HG03064 (cell line): ENCODE results near the gene NCAPH2.
A peak's percentile ranks its signal among the peaks of the same experiment; 100 is the strongest.

Experiments used
- ATAC-seq: cut with Tn5 transposase; IDR thresholded peaks from one replicate; pipeline ENCODE4 v1.9.1; 2021; ENCODE audit warnings: low read depth; ENCODE audit not compliant: unreplicated experiment

The NCAPH2 gene

DNA sequence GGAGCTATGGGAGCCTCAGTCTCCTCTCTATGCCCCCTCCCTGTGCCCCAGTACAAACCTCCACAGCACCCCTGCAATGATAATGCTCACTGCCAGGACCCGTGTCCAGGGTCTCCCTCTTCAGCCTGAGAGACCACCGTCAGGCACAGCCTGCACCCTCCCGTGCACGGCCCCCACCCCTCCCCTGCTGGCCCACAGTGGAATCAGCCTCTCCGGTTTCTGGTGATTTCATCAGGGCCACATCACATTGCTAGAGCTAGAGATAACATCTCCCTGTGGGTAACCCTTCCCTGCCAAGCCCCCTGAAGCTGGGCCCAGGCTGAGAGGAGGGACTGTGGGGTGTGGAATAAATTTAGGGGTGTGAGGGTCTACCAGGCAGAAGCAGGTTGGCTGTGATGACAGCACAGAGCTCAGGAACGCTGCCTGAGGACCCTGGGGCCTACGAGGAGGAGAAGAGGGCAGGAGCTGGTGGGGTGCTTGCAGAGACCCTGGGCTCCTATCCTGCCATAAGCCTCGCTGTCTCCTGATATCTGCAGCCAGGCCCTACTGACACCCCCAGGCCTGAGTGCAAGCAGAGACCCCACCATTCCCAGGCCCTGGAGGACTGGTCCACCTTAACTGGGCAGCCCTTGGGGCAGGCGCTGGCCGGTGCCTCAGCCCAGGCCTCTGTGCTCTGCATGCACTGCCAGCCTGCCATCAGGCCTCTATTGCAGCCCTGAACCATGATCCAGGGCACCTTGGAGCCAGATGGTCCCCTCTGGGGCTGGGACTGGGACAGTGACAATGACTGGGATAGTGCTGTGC is 37.7 kb downstream of the NCAPH2 start, which contains the start of gene KLHDC7B:
Gene KLHDC7B, plus strand, starts transcription at position 378 of the 804 bp plus-strand sequence. Its CDS starts 345 bp downstream, at position 723.
- ATAC-seq: no peak

DNA sequence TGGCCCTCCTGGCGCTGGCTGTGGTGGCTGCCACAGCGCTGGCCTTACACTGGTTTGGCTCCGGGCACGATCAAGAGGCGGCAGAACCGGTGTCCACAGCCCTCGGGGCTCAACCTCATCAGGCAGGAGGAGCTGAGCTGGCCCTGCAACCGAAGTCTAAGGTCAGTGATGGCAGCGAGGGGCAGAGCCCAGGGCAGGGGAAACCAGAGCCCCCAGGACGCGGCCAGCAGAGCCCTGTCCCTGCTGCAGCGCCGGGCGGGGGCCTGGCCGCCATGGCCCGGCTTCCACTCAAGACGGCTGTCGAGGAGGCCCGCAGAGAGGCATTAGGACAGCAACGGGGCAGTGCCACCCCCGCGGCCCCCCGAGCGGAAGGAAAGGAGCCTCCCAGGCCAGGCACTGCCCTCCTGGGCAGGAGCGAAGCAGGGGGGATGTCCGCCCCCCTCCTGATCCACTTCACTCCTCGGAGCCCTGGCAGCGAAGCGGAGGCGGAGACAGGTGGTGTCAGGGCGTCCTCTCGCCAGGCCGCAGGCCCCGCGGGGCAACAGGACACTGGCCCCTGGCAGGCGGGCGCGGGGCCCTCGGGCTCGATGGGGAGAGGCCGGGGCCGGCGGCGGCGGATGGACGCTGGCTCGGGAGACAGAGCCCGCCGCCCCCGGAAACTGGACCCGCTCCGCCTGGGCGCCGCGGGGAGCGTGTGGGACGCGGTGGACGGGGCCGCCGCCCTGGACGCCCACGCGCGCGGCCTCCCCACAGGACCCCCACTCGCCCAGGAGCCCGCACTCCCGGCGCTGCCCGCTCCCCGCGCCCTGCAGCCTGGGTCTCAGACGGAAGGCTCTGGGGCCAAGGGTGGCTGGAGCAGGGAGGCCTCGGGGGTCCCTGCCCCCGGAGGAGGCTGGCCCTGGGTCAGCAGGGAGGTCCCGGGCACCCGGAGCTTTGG is 38.6 kb downstream of the NCAPH2 start:
- ATAC-seq: no peak

DNA sequence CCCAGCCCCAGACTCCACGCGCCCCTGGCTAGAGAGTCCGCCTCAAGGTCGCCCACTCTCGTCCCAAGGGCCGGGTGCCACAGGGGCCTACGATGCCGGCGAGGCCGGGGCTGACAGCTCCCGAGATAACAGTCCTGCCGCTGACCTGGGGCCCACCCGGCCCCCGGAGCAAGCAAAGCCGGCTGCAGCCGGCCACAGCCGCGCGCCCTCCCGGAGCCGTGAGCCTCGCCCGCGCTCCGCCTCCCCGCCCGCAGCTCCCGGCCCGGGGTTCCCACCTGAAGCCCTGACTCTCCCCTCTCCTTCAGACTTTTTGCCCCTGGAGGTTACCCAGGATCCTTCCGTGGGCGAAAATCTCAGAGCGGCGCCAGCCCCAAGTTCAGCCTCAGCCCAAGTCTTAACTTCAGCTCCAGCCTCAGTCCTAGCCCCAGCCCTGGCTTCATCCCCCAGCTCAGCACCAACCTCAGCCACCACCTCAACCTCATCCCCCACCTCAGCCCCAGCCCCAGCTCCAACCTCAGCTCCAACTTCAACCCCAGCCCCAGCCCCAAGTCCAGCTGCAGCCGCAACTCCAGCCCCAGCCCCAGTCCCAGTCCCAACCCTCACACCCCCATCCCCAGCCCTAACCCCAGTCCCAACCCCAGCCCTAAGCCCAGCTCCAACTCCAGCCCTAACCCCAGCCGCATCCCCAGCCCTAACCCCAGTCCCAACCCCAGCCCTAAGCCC is 39.4 kb downstream of the NCAPH2 start:
- ATAC-seq: no peak

DNA sequence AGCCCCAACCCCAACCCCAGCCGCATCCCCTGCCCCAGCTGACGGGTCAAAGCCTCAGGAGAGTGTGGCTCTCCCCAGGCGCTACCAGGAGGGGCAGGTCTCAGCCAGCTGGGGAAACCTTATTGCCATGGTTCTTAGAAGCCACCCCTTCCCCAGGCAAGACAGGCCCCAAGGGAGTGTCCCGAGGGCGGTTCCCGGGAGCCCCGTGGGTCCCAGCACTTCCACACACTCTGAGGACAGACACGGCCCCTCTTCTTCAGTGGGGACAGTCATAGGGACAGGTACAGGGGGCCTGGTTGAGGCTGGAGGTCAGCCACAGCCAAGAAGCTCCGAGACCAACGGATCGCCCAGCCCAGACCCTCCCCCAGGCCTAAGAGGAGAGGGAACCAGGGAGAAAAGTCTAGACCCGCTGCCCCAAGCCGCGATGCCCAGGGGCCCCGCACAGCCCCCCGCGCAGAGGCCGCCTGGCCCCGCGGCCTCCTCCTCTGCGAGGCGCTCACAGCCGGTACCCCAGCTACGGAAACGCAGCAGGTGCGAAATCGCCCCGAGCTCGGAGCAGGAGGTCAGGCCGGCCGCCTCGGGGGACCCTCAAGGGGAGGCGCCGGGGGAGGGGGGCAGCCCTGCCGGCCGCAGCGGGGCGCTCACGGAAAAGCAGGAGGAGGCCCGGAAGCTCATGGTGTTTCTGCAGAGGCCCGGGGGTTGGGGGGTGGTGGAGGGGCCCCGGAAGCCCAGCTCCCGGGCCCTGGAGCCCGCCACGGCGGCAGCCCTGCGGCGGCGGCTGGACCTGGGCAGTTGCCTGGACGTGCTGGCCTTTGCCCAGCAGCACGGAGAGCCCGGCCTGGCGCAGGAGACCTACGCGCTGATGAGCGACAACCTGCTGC is 40.3 kb downstream of the NCAPH2 start:
- ATAC-seq: no peak

DNA sequence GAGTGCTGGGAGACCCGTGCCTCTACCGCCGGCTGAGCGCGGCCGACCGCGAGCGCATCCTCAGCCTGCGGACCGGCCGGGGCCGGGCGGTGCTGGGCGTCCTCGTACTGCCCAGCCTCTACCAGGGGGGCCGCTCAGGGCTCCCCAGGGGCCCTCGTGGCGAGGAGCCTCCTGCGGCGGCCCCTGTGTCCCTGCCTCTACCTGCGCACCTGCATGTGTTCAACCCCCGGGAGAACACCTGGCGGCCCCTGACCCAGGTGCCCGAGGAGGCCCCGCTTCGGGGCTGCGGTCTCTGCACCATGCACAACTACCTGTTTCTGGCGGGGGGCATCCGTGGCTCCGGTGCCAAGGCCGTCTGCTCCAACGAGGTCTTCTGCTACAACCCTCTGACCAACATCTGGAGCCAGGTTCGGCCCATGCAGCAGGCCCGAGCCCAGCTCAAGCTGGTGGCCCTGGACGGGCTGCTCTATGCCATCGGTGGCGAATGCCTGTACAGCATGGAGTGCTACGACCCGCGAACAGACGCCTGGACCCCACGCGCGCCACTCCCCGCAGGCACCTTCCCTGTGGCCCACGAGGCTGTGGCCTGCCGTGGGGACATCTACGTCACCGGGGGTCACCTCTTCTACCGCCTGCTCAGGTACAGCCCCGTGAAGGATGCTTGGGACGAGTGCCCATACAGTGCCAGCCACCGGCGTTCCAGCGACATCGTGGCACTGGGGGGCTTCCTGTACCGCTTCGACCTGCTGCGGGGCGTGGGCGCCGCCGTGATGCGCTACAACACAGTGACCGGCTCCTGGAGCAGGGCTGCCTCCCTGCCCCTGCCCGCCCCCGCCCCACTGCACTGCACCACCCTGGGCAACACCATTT is 41.1 kb downstream of the NCAPH2 start:
- no peak for ATAC-seq

DNA sequence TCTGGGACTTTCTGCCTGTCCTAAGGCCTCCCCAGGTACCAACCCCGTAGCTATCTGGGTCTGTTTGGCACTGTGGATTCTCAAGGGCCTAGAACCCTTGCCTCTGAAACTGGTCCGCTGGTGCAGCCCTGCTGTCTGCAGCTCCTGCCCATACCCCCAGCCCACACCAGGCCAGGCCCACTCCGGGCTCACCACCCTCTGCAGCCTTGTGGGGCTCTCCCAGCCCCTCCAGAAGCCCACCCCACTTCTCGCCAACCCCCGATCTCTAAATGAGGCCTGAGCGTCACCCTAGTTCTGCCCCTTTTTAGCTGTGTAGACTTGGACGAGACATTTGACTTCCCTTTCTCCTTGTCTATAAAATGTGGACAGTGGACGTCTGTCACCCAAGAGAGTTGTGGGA is 42.4 kb downstream of the NCAPH2 start:
- ATAC-seq: no peak

DNA sequence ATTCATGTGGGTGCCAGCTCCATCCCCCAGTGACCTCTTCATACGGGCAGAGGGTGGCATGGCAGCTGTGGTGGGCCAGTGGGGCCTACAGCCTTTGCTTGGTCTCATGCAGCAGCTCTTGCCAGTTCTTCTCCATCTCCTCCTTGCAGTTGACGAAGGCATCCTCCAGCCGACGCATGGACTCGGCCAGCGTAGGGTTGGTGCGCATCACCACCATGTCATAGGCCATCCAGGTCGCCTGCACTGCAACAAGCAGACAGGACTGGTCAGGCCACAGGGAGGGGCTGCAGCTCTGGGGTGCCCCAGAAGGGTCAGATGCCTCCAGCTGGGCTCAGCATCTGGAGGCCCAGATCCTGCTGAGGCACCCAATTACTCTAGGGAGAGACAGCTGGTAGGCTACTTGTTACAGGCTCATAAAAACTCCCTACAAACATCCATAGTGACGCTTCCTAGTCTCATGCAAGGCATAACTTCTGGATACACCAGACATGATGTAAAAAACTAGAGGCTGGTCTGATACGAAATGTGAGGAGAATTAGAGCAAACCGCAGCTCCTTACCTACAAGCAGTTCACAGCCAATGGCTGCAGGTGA is 43.2 kb downstream of the NCAPH2 start:
- ATAC-seq: no peak

DNA sequence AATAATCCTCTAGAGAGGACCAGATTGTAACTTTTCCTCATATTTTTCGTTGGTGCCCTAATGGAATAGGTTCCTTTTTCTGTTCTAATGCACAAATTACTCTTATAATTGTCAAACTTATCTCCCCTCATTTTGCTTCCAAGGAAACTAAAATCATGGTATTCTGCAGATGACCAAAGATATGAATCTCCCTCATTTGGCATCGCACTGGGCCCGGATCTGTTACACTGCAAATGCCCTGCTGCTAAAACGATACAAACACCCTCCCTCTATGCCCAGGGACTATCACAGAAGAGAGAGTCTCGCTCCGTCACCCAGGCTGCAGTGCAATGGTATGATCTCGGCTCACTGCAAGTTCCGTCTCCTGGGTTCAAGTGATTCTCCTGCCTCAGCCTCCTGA is 45.3 kb downstream of the NCAPH2 start:
- ATAC-seq: no peak

DNA sequence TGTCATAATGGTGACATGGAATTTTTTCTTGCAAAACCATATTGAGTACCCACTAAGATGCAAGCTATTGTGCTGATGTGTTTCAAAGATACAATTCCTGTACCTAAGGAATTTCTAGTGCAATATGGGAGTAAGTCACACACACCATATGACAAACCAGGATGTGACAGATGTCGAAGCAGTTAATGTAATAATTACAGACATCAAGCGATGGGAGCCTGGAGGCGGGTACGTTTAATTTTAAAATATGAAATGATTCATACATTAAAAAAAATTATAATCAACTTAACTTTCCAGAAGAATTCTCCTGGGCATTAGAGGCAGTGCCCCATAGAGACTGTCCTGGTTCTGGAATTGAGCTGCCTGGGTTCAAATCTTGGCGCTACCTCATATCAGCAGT is 48.7 kb downstream of the NCAPH2 start:
- ATAC-seq: no peak

DNA sequence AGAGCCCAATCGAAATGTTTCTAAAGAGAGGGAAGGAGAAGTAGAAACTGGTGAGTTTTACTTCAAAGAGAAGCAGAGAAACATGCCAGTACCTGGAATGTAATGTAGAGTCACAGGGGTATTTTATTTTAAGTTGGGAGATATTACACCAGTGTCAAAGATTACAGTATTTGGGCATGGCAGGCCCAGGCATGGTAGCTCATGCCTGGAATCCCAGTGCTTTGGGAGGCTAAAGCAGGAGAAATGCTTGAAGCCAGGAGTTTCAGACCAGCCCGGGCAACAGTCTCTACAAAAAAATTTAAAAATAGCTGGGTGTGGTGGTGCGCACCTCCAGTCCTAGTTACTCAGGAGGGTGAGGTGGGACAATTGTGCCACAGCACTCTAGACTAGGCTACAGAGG is 52.0 kb downstream of the NCAPH2 start:
- ATAC-seq: no peak

DNA sequence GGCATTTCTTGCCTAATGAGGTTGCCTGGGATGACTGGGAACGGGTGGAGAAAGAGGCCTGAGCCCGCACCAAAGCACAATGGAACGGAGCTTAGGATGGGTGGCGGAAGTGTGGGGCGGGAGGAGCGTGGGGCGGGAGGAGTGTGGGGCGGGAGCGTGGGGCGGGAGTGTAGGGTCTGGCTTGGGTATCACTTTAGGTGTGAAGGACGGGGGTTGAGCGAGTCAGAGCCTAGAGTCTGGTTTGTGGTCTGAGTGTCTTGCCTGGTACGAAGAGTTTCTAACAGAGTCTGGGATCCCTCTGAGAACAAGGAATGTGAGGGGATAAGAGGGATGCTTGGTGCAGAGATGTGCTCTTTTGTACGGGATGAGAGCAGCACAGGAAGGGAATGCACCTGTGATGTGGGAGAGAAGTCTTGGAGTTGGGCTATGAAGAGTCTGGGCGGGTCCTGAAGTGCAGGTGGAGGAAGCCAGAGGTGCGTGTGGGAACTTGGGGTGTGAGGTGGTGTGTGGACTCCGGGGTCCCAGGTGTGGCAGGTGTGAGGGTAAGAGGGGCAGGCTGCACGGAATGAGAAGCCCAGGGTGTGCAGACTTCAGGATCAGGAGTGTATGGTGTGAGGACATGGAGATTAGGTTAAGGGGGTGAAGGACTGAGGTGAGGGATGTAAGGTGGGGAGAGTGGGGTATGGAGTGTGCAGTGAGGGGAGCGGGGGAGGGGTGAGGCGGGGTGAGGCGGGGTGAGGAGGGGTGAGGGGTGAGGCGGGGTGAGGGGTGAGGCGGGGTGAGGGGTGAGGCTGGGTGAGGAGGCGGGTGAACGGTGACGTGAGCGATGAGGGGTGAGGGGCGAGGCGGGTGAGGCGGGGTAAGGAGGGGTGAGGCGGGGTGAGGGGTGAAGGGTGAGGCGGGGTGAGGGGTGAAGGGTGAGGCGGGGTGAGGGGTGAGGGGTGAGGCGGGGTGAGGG is 53.7 kb downstream of the NCAPH2 start:
- no peak for ATAC-seq

DNA sequence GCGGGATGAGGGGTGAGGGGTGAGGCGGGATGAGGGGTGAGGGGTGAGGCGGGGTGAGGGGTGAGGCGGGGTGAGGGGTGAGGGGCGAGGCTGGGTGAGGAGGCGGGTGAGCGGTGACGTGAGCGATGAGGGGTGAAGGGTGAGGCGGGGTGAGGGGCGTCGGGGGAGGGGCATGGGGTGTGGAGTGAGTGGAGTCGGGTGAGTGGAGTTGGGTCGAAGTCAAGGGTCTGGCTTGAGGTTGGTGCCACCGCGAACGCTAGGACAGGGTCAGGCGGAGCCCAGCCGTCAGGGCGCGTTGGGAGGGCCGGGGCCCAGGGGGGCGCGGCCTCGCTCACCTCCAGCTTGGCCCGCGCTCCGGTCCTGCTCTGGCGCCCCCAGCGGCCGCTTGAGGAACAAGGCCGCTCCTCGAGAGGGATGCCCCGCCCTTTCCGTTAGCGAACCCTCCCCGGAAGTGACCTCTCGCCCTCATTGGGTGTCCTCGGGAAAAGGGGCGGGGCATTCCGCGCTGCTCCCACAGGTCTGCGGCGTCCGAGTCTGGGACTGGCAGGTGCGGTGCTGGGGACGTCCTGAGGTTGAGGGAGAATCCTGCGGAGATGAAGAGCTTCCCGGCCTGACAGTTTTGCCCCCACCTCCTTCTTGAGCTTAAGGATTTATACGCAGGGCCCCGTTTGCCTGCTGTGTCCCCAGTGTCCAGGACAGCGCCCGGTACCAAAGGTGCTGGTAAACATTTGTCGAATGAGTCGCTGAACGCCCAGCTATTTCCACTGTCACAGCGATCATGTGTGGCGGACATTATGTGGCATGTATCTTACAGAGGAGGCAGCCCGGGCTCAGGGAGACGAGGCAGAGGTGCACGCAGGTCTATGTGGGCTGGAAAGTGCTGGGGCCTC is 54.7 kb downstream of the NCAPH2 start, which contains the start of gene SYCE3:
Gene SYCE3, minus strand, starts transcription at position 397 of the 890 bp plus-strand sequence. CDS start 6,514 bp downstream, outside the sequence.
- peak; percentile 89 for ATAC-seq

DNA sequence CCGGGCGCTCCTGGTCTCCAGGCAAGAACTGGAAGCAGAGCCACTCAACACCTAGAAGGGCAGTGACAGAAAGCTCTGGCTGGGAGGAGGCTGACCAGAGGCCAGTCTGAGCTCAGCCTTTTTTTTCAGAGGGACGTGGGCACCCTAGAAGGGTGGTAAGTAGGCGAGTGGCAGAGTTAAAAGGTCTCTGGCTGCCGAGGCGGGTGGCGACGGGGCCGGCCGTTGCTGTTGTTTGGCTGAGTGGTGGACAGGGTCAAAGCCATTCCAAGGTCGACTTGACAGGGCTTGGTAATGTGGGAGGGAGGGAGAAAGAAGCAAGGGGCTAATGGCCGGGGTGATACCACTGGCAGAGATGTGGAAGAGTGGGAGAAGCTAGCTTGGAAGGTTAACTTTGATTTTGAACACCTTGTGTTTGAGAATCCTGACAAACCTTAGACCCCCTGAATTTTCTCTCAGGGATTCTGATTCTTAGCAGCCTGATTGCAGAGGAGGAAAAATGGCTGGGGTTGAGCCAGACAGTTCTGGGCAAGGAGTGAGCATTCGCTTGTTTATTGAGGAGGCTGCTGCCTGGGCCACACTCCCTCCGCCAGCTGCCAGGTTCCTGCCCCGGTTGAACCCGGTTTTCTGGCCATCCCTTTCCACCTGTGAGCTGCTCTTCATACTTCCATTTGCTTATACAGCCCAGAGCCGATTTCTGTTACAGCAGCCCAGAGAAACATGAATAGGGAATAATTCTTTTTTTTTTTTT is 55.6 kb downstream of the NCAPH2 start:
- peak; percentile 17 for ATAC-seq

DNA sequence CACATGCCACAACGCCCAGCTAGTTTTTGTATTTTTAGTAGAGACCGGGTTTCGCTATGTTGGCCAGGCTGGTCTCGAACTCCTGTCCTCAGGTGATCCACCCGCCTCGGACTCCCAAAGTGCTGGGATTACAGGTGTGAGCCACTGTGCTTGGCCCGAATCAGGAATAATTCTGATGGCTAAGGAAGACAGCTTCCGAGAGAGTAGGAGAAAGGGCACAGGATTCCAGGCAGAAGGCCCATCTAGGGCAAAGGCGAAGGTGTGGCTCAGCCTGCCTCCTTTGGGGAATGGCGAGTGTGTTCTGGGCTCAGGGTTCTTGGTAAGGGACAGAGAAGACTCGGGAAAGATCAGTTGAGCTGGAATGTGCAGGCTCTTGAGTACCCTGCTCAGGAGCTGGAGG is 56.3 kb downstream of the NCAPH2 start:
- ATAC-seq: no peak

DNA sequence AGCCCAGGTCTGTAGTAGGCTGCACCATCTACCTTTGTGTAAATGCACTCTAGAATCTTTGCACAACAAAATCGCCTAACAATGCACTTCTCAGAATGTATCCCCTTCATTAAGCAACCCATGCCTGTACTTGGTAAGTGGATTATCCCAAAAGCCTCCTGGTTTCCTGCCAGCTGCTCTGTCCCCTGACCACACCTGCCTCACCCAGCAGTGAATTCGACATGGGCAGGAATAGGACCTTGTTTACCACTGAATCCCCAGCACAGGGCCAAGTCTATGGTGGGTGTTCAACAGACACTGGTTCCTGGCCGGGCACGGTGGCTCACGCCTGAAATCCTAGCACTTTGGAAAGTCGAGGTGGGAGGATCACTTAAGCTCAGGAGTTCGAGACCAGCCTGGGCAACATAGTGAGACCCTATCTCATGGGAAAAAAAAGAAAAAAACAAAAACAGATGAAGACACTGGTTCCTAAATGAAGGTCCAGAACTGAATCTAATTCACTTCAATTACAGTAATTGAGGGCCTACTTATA is 59.8 kb downstream of the NCAPH2 start:
- no peak for ATAC-seq
